NCI-H1092 treated with DMSO at 0.1 percent for 48 hours (cell line): Measurements from ENCODE around the gene WDR70.
A peak's percentile ranks its signal among the peaks of the same experiment; 100 is the strongest.
"Not testable (repeated sequence)": the region's sequence is repeated elsewhere in the genome, so short reads cannot be mapped to it uniquely, and the experiment has no call there.

Source experiments
- DNase-seq: peaks from one replicate; lab custom pipeline; 2025; lab: John Stamatoyannopoulos, UW

Gene WDR70

DNA sequence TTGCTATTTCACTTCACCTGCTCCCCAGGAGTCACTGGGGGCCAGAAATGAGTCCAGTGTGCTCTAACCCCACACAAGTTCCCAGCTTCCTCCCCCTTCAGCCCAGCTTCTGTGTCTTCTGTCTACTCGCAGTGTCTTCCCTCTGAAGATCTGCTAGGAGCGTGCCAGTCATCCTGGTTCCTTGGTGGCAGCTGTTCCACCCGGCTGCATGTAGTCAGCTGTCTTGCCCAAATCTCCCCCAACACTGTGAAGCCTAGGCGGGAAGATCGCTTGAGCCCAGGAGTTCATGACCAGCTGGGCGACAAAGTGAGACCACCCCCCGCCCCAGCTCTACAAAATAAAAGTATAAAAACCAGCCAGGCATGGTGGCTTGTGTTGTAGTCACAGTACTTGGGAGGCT lies 306.7 kb downstream of the WDR70 start:
- DNase-seq = no peak

DNA sequence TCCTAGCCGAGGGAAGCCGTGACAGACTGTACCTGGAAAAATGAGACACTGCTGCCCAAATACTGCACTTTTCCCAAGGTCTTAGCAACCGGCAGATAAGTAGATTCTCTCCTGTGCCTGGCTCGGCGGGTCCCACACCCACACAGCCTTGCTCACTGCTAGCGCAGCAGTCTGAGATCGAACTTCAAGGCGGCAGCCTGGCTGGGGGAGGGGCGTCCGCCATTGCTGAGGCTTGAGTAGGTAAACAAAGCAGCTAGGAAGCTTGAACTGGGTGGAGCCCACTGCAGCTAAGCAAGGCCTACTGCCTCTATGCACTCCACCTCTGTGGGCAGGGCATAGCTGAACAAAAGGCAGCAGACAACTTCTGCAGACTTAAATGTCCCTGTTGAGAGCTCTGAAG lies 309.8 kb downstream of the WDR70 start:
- DNase-seq = not testable (repeated sequence)

DNA sequence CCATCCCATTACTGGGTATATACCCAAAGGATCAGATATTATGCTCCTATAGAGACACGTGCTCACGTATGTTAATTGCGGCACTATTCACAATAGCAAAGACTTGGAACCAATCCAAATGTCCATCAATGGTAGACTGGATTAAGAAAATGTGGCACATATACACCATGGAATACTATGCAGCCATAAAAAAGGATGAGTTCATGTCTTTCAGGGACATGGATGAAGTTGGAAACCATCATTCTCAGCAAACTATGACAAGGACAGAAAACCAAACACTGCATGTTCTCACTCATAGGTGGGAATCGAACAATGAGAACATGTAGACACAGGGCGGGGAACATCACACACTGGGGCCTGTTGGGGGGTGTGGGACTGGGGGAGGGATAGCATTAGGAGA lies 315.2 kb downstream of the WDR70 start:
- not testable (repeated sequence) for DNase-seq

DNA sequence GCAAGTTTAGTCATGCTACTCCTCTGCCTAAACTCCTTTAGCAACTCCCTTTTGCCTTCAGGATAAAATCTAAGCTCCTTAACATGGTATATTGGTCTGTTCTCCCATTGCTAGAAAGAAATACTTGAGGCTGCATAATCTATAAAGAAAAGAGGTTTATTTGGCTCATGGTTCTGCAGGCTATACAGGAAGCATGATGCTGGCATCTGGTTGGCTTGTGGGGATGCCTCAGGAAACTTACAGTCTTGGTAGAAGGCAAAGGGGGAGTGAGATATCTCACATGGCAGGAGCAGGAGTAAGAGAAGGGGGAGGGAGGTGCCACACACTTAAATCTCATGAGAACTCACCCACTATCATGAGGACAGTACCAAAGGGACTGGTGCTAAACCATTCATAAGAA lies 315.7 kb downstream of the WDR70 start:
- DNase-seq = no peak

- DNase-seq = no peak
Measured at GRCh38 chr5:37695647-37696046, 316.5 kb downstream of the WDR70 start.

- no peak for DNase-seq
Measured at GRCh38 chr5:37696190-37697021, 317.3 kb downstream of the WDR70 start.

GRCh38 chr5:37701868-37702267 lies 322.8 kb downstream of the WDR70 start:
- no peak for DNase-seq

DNA sequence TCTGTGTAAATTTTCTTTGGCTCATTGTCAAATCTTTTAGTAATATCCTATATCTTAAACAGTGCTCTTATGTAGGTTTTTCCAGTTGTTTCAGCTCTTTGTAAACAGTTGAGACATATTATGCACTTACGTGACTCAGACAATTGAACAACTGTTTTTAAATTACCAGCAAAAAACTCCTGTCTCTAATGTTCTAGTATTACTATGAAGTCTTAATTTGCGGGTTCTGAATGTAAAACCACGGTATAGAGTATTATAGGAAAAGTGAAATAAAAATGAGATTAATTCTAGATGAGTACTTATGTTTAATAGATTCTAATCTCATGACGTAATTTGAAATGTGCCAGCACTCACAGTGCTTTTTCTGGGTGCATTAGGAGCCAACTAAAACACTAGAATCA lies 324.7 kb downstream of the WDR70 start:
- DNase-seq = no peak

GRCh38 chr5:37704406-37704805 lies 325.3 kb downstream of the WDR70 start:
- DNase-seq = no peak

DNA sequence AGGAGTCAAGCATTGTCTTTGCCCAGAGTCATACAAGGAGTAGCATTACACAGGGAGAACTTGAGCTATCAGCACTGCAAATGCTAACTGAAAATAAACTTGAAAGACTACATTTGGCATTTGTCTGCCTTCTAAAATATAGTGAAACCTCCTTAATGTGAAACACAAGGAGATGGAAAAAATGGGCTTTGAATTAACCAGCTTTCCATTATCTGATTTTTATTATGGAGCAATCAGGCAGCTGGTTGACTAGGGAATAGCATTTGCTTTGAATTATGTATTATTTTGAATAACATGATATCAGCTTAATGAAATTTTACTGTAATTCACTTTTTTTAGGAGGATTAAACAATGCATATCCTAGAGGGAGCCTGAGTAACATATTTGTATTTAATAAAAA lies 329.9 kb downstream of the WDR70 start:
- DNase-seq = no peak

- no peak for DNase-seq
Measured at GRCh38 chr5:37710965-37711364, 331.8 kb downstream of the WDR70 start.

- DNase-seq = no peak
Measured at GRCh38 chr5:37712750-37713149, 333.6 kb downstream of the WDR70 start.

- no peak for DNase-seq
Measured at GRCh38 chr5:37714756-37715155, 335.6 kb downstream of the WDR70 start.

GRCh38 chr5:37715361-37715760 lies 336.2 kb downstream of the WDR70 start:
- no peak for DNase-seq

GRCh38 chr5:37715992-37716391 lies 336.9 kb downstream of the WDR70 start:
- DNase-seq = no peak

- no peak for DNase-seq
Measured at GRCh38 chr5:37716405-37716804, 337.3 kb downstream of the WDR70 start.

GRCh38 chr5:37717276-37717612 lies 338.1 kb downstream of the WDR70 start:
- no peak for DNase-seq

DNA sequence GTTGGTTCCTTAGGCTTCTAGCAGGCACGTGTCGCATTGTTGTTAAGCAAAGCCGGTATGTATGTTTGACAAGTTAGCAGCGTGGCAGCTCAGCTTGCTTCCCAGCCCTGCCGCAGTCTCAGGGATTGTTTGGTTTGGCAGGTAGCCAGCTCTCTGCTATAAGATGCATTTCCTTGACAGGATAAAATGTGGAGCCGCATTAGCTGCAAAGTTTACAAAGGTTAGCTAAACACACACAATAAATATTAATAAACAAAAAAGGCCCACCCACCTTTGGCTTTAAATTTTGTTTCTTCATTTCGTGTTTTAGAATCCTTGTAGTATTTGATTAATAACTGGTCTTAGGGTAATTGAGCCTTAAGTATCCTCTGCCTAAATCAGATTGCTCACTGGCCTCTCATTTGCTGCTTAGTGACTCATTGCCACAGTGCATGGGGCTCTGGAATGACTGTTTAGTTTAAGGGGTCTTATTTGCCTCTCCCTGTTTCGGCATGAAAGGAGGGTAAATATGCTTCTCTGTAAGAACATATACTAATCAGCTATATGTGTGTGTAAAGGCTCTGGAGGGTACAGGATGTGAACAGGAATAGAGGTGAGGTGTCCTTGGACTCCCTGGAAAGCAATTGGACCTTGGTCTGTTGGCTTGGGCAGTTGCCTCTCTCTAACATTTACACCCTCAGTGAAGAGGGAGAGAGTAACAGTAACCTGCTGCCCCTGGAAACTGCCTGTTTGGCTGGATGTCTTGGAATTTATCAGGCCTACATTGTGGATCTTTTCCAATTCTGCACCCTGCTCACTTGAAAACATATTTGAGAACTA lies 338.7 kb downstream of the WDR70 start:
- DNase-seq = peak; percentile 77

DNA sequence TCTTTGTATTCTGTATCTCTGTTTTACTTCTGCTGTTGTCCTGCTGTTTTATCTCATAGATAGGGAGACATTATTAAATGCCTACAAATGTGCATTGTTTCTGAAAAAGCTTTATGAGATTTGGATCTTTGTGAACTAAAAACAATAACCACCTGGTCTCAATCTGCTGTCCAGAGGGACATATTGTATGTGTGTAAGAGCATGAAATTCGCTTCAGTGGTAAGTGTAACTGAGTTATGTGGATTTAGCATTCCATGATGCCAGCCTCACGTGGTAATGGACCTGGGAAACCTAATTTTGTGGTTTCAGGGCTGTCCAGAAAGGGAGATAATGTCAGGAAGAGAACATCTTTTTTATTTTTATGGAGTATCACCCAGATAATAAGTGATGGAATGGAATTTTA lies 341.4 kb downstream of the WDR70 start:
- DNase-seq = no peak

DNA sequence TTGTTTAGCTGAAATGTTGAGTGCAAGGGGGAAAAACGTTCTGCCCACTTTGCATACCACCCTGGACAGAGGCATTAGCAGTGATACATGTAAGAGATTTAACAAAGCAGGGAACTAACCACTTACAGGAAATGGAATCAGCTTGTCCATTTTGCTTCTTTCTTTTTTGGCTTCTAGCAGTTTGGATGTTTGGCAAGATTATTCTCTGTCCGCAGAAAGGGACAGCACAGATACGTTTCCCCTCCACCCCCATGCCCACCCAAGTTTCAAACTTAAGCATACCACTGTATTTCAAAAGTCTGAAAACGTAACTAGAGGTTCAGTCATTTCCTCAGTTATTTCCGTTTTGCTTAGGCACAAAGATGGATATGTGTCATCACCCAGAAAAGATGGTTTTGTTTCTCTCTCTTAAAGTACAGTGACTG lies 342.3 kb downstream of the WDR70 start:
- no peak for DNase-seq

- no peak for DNase-seq
Measured at GRCh38 chr5:37722236-37723161, 343.4 kb downstream of the WDR70 start.
